Mesenchymal stem cell (in vitro differentiated cells and primary cell): ENCODE data around the gene ANGPT4.

Experiments used
- DNase-seq: peaks from one replicate; pipeline ENCODE4 v3.0.0-alpha.2; 2013
- H2AFZ ChIP-seq: one replicate; pipeline ENCODE4 v1.6.1; 2013; ENCODE audit warnings: low read depth, mild to moderate bottlenecking, control low read depth, inconsistent platforms, low read length, moderate library complexity
- H2AK5ac ChIP-seq: 2 replicates; pipeline ENCODE4 v1.6.1; 2013; ENCODE audit warnings: low read length, moderate library complexity, mild to moderate bottlenecking, inconsistent platforms; ENCODE audit not compliant: severe bottlenecking
- H2BK120ac ChIP-seq: one replicate; pipeline ENCODE4 v1.6.1; 2013; ENCODE audit warnings: low read depth, mild to moderate bottlenecking, inconsistent platforms, low read length, moderate library complexity
- H2BK12ac ChIP-seq, 2 experiments: one replicate each; pipeline ENCODE4 v1.6.1; 2013; ENCODE audit warnings: inconsistent platforms in 2 of 2, low read length in 2 of 2, mild to moderate bottlenecking in 2 of 2, moderate library complexity in 2 of 2, control low read depth in 1 of 2
- H2BK15ac ChIP-seq: one replicate; pipeline ENCODE4 v1.6.1; 2013; ENCODE audit warnings: mild to moderate bottlenecking, low read depth, inconsistent platforms; ENCODE audit not compliant: poor library complexity, severe bottlenecking
- H2BK5ac ChIP-seq: 2 replicates; pipeline ENCODE4 v1.6.1; 2013; ENCODE audit warnings: low read depth, mild to moderate bottlenecking, low read length, control low read depth, inconsistent platforms; ENCODE audit not compliant: poor library complexity, severe bottlenecking
- H3K14ac ChIP-seq, 2 experiments: one replicate each; pipeline ENCODE4 v1.6.1; 2013; ENCODE audit warnings: inconsistent platforms in 2 of 2, low read length in 2 of 2, control low read depth in 1 of 2, mild to moderate bottlenecking in 1 of 2, moderate library complexity in 1 of 2
- H3K18ac ChIP-seq, 2 experiments: one replicate each; pipeline ENCODE4 v1.6.1; 2013; ENCODE audit warnings: inconsistent platforms in 2 of 2, low read length in 2 of 2, control low read depth in 1 of 2, low read depth in 1 of 2, mild to moderate bottlenecking in 1 of 2
- H3K23ac ChIP-seq, 2 experiments: one replicate each; pipeline ENCODE4 v1.6.1; 2013; ENCODE audit warnings: inconsistent platforms in 2 of 2, low read length in 2 of 2, mild to moderate bottlenecking in 2 of 2, moderate library complexity in 2 of 2, control low read depth in 1 of 2
- H3K27ac ChIP-seq: 2 replicates; pipeline ENCODE4 v1.5.1; 2013; ENCODE audit warnings: mild to moderate bottlenecking, moderate library complexity, low read length, control low read depth, inconsistent platforms; ENCODE audit not compliant: poor library complexity, severe bottlenecking
- H3K27me3 ChIP-seq, 2 experiments: 2 replicates each; pipeline versions ENCODE4 v1.6.1 to v1.7.0; 2013; ENCODE audit warnings: low read length in 2 of 2, mild to moderate bottlenecking in 2 of 2, moderate library complexity in 2 of 2, control low read depth in 1 of 2, inconsistent platforms in 1 of 2; ENCODE audit not compliant: control insufficient read depth in 1 of 2, insufficient read depth in 1 of 2
- H3K36me3 ChIP-seq, 2 experiments: 2 replicates each; pipeline versions ENCODE4 v1.6.1 to v1.7.0; 2013; ENCODE audit warnings: low read length in 2 of 2, control low read depth in 1 of 2, inconsistent platforms in 1 of 2, low read depth in 1 of 2, mild to moderate bottlenecking in 1 of 2; ENCODE audit not compliant: insufficient read depth in 2 of 2, control insufficient read depth in 1 of 2
- H3K4ac ChIP-seq, 2 experiments: one replicate each; pipeline ENCODE4 v1.6.1; 2013; ENCODE audit warnings: inconsistent platforms in 2 of 2, low read length in 2 of 2, mild to moderate bottlenecking in 2 of 2, moderate library complexity in 2 of 2, control low read depth in 1 of 2, low read depth in 1 of 2
- H3K4me1 ChIP-seq: 2 replicates; pipeline ENCODE4 v1.6.1; 2013; ENCODE audit warnings: low read depth, low read length, control low read depth; ENCODE audit not compliant: control insufficient read depth, insufficient read depth
- H3K4me2 ChIP-seq: 2 replicates; pipeline ENCODE4 v1.6.1; 2013; ENCODE audit warnings: low read length, mild to moderate bottlenecking, inconsistent platforms; ENCODE audit not compliant: poor library complexity, severe bottlenecking
- H3K4me3 ChIP-seq, 2 experiments: 2 replicates each; pipeline versions ENCODE4 v1.5.1 to v1.7.0; 2013; ENCODE audit warnings: low read length in 2 of 2, mild to moderate bottlenecking in 2 of 2, control low read depth in 1 of 2, low read depth in 1 of 2; ENCODE audit not compliant: insufficient read depth in 1 of 2
- H3K79me1 ChIP-seq: replicated peaks from 2 replicates; pipeline ENCODE4 v1.6.1; 2013; ENCODE audit warnings: mild to moderate bottlenecking, control low read depth, low read length, inconsistent platforms; ENCODE audit not compliant: poor library complexity, severe bottlenecking
- H3K9ac ChIP-seq: 2 replicates; pipeline ENCODE4 v1.7.0; 2013; ENCODE audit warnings: mild to moderate bottlenecking, low read length, moderate library complexity
- H3K9me3 ChIP-seq: 2 replicates; pipeline ENCODE4 v1.7.0; 2013; ENCODE audit warnings: mild to moderate bottlenecking, low read length; ENCODE audit not compliant: control insufficient read depth
- H4K8ac ChIP-seq: one replicate; pipeline ENCODE4 v1.6.1; 2013; ENCODE audit warnings: inconsistent platforms, mild to moderate bottlenecking, low read length, moderate library complexity
- H4K91ac ChIP-seq: one replicate; pipeline ENCODE4 v1.6.1; 2013; ENCODE audit warnings: mild to moderate bottlenecking, low read length, inconsistent platforms
- WGBS: methylation state at CpG from one replicate; pipeline ENCODE4 v1.1.7; 2013; ENCODE audit warnings: mixed read lengths; 5-methylcytosine and 5-hydroxymethylcytosine counted together

The ANGPT4 gene

GRCh38 chr20:839015-839414 lies 77.1 kb downstream of the ANGPT4 start:
- no peak overlapping the region for H2BK12ac ChIP-seq
- H3K4me1 ChIP-seq, result peaks cover 24% of the 10 kb centered on the region
- peaks cover 14 to 24% of the 10 kb centered on the region in 2 experiments for H3K27me3 ChIP-seq
- no peak overlapping the region for H2BK120ac ChIP-seq
- H3K14ac ChIP-seq, result no peak overlapping the region
- WGBS, result 99% methylated on average over 4 of the region's 5 CpGs
- no peak overlapping the region for H3K18ac ChIP-seq
- no peak overlapping the region for H2AFZ ChIP-seq
- H2BK5ac ChIP-seq, result no peak overlapping the region
- H4K8ac ChIP-seq, result no peak overlapping the region
- H3K4ac ChIP-seq, result no peak overlapping the region
- H3K4me2 ChIP-seq, result no peak overlapping the region
- no peak overlapping the region for H2BK15ac ChIP-seq
- no peak overlapping the region for H3K23ac ChIP-seq
- no peak overlapping the region for H2AK5ac ChIP-seq
- H3K27ac ChIP-seq, result no peak overlapping the region
- no peak overlapping the region for H3K4me3 ChIP-seq
- H3K9me3 ChIP-seq, result no peaks in the 10 kb centered on the region
- peaks cover 31% of the 10 kb centered on the region for H3K79me1 ChIP-seq
- peaks cover 0 to 3% of the 10 kb centered on the region in 2 experiments for H3K36me3 ChIP-seq
- DNase-seq, result no peak
- no peak overlapping the region for H3K9ac ChIP-seq
- no peak overlapping the region for H4K91ac ChIP-seq

GRCh38 chr20:836190-836589 lies 79.9 kb downstream of the ANGPT4 start:
- Histone ChIP-seq H3K14ac (no peak overlapping the region), H2BK120ac (no peak overlapping the region), H2AFZ (no peak overlapping the region), H4K91ac (no peak overlapping the region), H3K4me2 (no peak overlapping the region), H3K9ac (no peak overlapping the region), H2BK12ac (no peak overlapping the region), H3K79me1 (peaks cover 25% of the 10 kb centered on the region), H3K36me3 (peaks cover 0 to 3% of the 10 kb centered on the region in 2 experiments), H3K27me3 (peaks cover 0 to under 1% of the 10 kb centered on the region in 2 experiments), H3K4me1 (peaks cover 11% of the 10 kb centered on the region), H4K8ac (no peak overlapping the region), H2BK5ac (no peak overlapping the region), H3K4ac (no peak overlapping the region), H2BK15ac (no peak overlapping the region), H2AK5ac (no peak overlapping the region), H3K9me3 (no peaks in the 10 kb centered on the region), H3K4me3 (no peak overlapping the region), H3K23ac (no peak overlapping the region), H3K27ac (no peak overlapping the region), H3K18ac (no peak overlapping the region)
- no CpG with 5 or more reads among the region's 1 CpG for whole genome bisulfite sequencing
- no peak for DNase-seq

DNA sequence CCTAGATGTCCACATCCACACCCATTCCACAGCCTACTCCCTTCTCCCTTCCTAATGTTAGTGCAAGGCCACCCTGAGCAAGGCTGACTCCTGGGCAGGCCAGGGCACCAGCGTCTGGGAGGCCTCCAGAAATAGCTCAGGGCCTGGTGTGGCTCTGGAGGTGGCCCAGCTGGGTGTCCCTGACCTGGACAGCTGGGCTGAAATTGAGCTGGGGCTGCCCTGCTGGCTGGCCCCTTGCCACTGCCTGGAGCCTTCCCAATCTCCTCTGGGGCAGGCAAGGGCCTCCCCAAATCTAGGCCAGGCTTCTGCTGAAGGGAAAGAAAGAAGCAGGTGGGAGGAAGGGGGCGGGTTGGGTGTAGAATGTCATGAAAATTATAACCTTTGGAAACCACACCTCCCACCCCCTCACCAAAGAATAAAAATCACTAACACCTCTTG lies 80.5 kb downstream of the ANGPT4 start:
- Histone ChIP-seq H3K36me3 (peaks cover 0 to 3% of the 10 kb centered on the region in 2 experiments), H3K4me3 (no peak overlapping the region), H2BK12ac (no peak overlapping the region), H3K4me2 (no peak overlapping the region), H3K9ac (no peak overlapping the region), H2AFZ (no peak overlapping the region), H2BK120ac (no peak overlapping the region), H2AK5ac (no peak overlapping the region), H4K8ac (no peak overlapping the region), H4K91ac (peak overlapping the region; percentile 14), H3K27ac (no peak overlapping the region), H3K18ac (no peak overlapping the region), H2BK5ac (no peak overlapping the region), H3K9me3 (no peaks in the 10 kb centered on the region), H3K4me1 (peaks cover 8% of the 10 kb centered on the region), H3K14ac (no peak overlapping the region), H3K27me3 (no peaks in the 10 kb centered on the region), H3K23ac (no peak overlapping the region), H3K79me1 (peaks cover 22% of the 10 kb centered on the region), H2BK15ac (no peak overlapping the region), H3K4ac (no peak overlapping the region)
- 61% methylated on average over 1 of the region's 2 CpGs for WGBS
- no peak for DNase-seq

GRCh38 chr20:834151-834746 lies 81.9 kb downstream of the ANGPT4 start:
- H3K9me3 ChIP-seq, result no peaks in the 10 kb centered on the region
- no peak overlapping the region for H2BK12ac ChIP-seq
- H3K27ac ChIP-seq, result no peak overlapping the region
- H2BK5ac ChIP-seq, result no peak overlapping the region
- H3K9ac ChIP-seq, result peak overlapping the region; percentile 93
- no peak overlapping the region for H4K91ac ChIP-seq
- 7% methylated on average over 18 of the region's 18 CpGs for WGBS
- peaks cover 21% of the 10 kb centered on the region for H3K79me1 ChIP-seq
- peak overlapping the region; percentile 62 for H2BK15ac ChIP-seq
- H4K8ac ChIP-seq, result peak overlapping the region; percentile 69
- peak overlapping the region; percentile 80 to 89 for H3K4me3 ChIP-seq
- H3K18ac ChIP-seq, result no peak overlapping the region
- no peak overlapping the region for H2AK5ac ChIP-seq
- H3K36me3 ChIP-seq, result no peaks in the 10 kb centered on the region
- no peak overlapping the region for H3K4ac ChIP-seq
- no peak for DNase-seq
- peak overlapping the region; percentile 90 for H3K4me2 ChIP-seq
- H2AFZ ChIP-seq, result peak overlapping the region; percentile 60
- H3K23ac ChIP-seq, result peak overlapping the region; percentile 38 to 40
- H2BK120ac ChIP-seq, result no peak overlapping the region
- H3K4me1 ChIP-seq, result peaks cover 6% of the 10 kb centered on the region
- no peaks in the 10 kb centered on the region for H3K27me3 ChIP-seq
- no peak overlapping the region for H3K14ac ChIP-seq
